ENCODE measurements around the gene CNOT6L.

The CNOT6L gene

GRCh38 chr4:77820649-77821561, 1.7 kb upstream of the CNOT6L start:
- DNase-seq (ENCODE audit: low spot score): peak; percentile 33

DNA sequence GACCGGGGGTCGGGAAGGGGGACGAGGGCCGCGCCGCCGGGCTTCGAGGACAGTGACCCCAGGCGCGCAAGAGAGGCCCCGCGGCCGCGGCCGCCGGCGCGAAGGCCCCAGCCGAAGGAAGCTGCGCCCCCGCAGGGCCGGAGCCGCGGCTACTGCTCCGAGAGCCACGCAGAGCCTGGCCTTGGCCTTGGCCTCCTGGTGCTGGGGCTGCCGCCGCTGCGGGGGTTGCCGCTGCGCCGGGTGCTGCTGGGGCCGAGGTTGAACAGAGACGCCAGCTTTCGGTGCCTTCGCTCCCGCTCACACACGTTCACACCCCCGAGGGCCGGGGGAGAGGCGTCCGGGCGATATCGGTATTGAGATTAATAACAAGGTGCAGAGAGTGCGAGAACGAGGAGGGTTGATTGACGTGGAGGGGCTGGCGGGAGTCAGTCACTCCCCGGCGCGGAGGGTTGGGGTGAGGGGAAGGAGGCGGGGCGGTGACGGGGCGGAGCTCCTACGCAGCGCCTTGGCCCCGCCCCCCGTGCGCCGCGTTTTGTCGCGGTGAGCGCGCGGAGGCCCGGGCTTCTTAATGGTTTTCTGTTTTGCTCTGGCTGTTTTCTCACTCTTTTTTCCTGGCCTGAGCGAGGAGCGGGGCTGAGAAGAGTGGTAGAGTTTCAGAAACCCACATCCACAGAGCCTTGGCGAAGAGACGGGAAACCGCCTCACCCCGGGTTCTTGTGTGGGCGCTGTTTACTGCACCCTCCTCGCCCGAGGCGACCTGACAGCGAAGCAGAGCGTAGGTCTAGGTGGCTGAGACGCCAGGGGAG, 878 bp upstream of the CNOT6L start:
- DNase-seq (ENCODE audit: low spot score): peak; percentile 91

- no peak for DNase-seq (ENCODE audit: low spot score)
Observed at GRCh38 chr4:77819404-77819842, 255 bp upstream of the CNOT6L start.

DNA sequence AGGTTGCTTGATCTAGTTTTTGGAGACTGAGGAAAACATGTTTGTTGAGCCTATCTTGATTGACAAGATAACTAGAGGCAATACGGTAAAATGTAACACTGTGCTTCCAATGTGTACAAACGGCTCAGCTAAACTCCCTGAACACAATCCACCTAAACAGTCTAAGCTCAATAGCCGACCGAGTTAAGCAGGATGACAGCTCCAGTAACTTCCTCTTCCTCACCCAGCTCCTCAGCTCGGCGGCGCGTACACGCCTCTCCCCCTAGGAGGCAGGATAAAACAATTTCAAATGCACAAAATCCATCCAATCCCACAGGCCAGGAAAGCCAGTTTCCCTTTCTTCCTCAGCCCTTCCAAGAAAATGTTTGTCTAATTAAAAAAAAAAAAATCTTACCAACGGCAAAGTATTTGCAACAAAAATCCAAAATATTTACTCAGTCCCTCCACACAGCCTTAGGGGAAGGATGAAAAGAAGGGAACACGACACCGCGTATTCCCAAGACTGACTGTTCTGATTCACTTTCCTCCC, 1.0 kb downstream of the CNOT6L start:
- DNase-seq (ENCODE audit: low spot score): peak; percentile 90

DNA sequence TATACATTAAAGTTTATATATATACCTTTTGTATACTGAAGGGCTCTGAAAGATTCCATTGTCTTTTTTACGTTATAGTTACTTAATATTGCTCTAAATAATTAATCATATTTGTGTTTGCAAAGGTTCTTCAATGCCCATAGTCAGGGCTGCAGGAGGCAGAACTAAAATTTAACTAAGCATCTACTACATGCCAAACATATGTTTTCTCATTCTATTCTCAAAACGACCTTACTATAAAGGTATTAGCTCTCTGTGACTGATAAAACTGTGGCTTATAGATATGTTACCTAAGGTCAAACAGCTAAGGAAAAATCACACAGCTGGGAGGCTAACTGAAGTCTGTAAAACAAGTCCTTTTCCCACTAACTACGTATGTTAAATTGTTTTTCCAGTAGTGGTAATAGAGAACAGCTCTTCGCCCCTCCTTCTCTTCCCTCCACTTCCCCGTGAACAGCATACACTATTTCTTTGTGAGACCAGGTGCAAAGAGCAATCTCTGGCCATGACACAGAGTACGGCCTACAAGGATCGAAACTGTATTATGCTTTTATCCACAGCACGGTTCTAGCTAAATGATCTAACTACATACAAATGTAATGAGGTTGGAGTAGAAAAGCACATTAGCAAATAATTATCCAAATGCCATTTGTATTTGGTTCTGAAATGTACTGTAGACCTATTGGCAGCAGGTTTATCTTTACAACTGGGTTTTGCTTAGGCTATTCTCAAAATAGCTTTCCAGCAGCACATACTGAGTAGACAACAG, 1.7 kb downstream of the CNOT6L start:
- DNase-seq (ENCODE audit: low spot score): no peak

DNA sequence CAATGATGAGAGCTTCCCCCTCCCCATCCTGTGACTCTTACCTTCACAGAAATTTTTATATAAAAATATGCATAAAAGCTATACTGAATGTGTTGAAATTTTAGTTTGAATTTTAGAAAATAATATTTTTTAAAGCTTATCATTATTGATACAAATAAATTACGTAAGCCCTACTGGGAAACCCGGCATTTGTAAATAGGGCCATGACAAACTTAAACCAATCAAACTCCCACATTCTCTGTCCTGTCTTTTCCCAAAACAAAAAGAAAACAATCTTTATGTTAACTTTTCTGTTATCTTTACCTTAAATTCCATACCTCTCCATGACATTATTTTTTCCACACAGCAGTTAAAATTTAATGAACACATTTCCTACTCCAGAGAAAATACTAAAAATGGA, 2.6 kb downstream of the CNOT6L start:
- DNase-seq (ENCODE audit: low spot score): no peak

- DNase-seq (ENCODE audit: low spot score): no peak
Observed at GRCh38 chr4:77815636-77816035, 3.5 kb downstream of the CNOT6L start.

DNA sequence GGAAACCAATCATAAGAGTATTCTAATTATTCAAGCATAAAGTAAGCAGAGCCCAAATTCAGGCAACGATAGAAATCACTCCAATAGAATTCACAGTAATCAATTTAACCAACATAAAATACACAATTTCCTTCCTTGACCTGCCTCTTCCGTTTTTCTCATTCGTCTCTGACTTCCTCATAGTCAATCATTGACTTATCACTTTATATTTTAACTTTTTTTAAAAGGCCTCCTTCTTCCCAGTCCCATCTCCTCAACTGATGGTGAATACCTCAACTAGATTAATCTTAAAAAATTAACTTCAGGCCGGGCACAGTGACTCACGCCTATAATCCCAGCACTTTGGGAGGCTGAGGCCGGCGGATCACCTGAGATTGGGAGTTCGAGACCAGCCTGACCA, 13.3 kb downstream of the CNOT6L start:
- DNase-seq (ENCODE audit: low spot score): no peak

DNA sequence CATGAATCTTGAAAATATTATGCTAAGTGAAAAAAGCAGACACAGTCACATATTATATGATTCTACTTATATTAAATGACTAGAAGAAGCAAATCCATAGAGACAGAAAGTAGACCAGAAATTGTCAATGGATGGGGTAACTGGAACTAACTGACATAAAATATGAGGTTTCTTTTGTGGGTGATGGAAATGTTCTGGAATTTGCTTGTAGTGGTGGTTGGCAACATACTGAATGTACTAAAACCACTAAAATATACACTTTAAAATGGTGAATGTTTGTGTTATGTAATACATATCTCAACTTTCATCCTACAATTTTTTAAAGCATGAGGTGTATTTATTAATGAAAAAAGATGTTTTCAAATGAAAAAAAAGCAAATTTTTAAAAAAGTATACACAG, 14.7 kb downstream of the CNOT6L start:
- no peak for DNase-seq (ENCODE audit: low spot score)

- DNase-seq (ENCODE audit: low spot score): no peak
Observed at GRCh38 chr4:77802402-77802801, 16.8 kb downstream of the CNOT6L start.

DNA sequence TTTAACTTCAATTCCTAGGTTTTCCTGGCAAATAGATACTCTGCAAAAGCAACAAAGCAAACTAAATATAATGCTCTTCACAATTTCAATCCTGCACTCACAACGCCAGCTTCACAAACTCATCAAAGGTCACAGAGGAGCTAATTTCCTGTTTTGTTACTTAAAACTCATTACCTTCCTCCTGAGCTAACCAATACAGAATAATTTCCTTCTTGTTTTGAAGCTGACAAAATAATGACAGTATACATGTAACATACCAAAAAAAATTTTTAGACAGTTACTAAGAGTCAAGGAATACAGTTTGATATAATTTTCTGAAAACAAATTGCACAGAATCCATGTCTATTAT, 17.9 kb downstream of the CNOT6L start:
- DNase-seq (ENCODE audit: low spot score): no peak

DNA sequence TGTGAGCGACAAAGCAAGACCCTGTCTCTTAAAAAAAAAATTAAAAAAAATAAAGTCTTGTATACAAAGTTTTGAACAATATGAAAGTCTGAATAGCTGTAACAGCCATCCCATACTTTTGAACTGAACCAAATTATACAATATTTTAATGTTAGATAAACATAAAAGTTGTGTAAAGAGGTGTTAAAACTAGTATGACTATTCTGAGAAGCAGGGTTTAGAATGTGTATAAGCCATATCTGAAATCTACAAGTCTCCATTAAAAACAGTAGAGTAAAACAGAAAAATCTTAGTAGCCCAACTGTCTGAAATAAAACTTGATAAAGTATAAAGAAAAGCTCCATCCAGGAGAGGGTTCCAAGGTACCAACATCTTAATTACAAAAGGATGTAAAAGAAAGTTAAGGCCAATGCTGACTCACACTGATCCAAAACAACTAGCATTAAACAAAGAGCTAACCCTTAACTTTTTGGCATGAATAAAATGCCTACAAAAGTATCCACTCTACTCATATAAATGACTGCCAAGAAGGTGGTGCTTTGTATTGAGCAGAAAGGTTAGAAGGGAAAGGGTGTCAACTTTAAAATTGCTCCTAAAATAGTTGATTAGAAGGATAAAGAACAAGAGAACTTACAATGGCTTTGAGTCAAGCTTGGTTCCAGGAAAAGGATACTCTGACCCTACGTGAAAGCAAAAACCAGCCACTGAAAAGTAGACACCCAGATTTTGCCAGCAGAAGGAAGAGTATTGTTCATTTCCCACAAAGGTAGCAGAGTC, 18.5 kb downstream of the CNOT6L start:
- peak; percentile 14 for DNase-seq (ENCODE audit: low spot score)

GRCh38 chr4:77800077-77800476, 19.1 kb downstream of the CNOT6L start:
- no peak for DNase-seq (ENCODE audit: low spot score)

GRCh38 chr4:77798385-77798784, 20.8 kb downstream of the CNOT6L start:
- no peak for DNase-seq (ENCODE audit: low spot score)

GRCh38 chr4:77797239-77797638, 21.9 kb downstream of the CNOT6L start:
- no peak for DNase-seq (ENCODE audit: low spot score)

DNA sequence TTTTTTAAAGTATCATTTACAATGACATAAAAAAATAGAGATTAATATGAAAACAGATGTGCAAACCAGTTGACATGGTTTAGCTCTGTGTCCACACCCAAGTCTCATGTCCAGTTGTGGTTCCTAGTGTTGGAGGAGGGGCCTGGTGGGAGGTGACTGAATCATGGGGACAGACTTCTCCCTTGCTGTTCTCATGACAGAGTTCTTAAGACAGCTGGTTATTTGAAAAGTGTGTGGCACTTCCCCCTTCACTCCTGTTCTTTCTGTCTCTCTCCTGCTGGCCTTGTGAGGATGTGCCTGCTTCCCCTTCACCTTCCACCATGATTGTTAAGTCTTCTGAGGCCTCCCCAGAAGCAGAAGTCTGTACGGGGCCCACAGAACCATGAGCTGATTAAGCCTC, 23.8 kb downstream of the CNOT6L start:
- no peak for DNase-seq (ENCODE audit: low spot score)

GRCh38 chr4:77790146-77790545, 29.0 kb downstream of the CNOT6L start:
- no peak for DNase-seq (ENCODE audit: low spot score)

DNA sequence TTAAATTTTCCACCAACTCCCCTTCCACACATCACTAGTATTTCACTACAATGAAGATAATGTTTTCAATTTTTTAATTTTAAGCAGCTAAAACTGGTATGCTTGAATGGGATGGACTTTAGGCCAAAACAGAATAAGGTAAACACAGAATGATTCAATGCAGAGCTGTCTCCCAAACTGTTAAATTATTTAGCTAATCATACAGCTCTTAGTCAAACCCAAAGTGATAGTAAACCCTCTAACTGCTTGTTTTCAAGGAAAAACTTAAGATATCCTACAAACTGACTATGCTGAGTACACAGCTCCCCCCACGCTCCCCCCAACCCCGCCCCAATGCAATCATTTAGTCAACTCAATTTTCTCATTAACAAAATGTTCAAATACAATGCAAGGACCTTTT, 30.2 kb downstream of the CNOT6L start:
- no peak for DNase-seq (ENCODE audit: low spot score)

DNA sequence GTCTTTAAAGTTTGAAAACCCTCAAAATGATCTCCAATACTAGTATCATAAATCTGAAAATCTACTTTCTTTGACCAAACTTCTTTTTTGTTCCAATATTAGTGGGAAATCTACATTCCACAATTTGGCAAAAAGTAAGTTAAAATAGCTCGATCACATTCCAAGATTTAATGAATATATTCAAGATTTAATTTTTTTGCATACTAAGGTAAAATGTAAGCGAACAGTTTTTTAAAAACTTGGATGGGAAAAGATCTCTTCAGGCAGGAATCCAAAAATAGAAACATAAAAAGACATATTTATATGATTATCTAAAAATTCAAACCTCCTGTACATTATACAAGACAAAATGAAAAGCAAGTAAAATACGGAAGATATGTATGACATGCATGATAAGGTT, 31.2 kb downstream of the CNOT6L start:
- DNase-seq (ENCODE audit: low spot score): no peak

DNA sequence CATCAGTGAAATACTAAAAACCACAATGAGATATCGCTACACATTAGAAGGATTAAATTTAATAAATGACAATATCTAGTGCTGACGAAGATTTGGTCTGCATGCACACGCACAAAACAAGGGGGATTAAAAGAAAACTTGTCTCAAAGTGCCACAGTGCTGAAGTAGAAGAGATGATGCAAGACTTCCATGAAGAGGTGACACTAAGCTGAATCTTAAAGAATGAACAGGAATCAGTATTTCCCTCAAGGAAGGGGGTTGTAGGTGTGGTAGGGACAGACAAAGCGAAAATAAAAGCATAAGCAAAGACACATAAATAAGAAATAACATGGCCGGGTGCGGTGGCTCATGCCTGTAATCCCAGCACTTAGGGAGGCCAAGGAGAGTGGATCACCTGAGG, 33.5 kb downstream of the CNOT6L start:
- DNase-seq (ENCODE audit: low spot score): no peak

GRCh38 chr4:77783895-77784294, 35.3 kb downstream of the CNOT6L start:
- no peak for DNase-seq (ENCODE audit: low spot score)

All from pons (tissue), 1 donor.